AG08395 (cell line): Measurements from ENCODE around the gene MIGA1.
A peak's percentile ranks its signal among the peaks of the same experiment; 100 is the strongest.
"Not testable (repeated sequence)": the region's sequence is repeated elsewhere in the genome, so short reads cannot be mapped to it uniquely, and the experiment has no call there.

Experiments used
- DNase-seq: peaks from one replicate; pipeline ENCODE4 v3.0.0; 2012; ENCODE audit warnings: mixed read lengths, low spot score

The MIGA1 gene

GRCh38 chr1:77802026-77802425, 22.6 kb downstream of the MIGA1 start:
- no peak for DNase-seq

- no peak for DNase-seq
These were observed 23.9 kb downstream of the MIGA1 start for GRCh38 chr1:77803371-77803770.

- DNase-seq: not testable (repeated sequence)
These were observed 30.5 kb downstream of the MIGA1 start for GRCh38 chr1:77809787-77810462.

- not testable (repeated sequence) for DNase-seq
These were observed 32.1 kb downstream of the MIGA1 start for GRCh38 chr1:77811589-77811988.

- DNase-seq: no peak
These were observed 38.1 kb downstream of the MIGA1 start for GRCh38 chr1:77817368-77818209.

GRCh38 chr1:77820121-77820520, 40.7 kb downstream of the MIGA1 start:
- DNase-seq: no peak

- peak; percentile 29 for DNase-seq
These were observed 44.6 kb downstream of the MIGA1 start for GRCh38 chr1:77824079-77824478.

- no peak for DNase-seq
These were observed 45.2 kb downstream of the MIGA1 start for GRCh38 chr1:77824694-77825093.

- DNase-seq: peak; percentile 21
These were observed 45.8 kb downstream of the MIGA1 start for GRCh38 chr1:77825131-77825709.

GRCh38 chr1:77826851-77827250, 47.4 kb downstream of the MIGA1 start:
- not testable (repeated sequence) for DNase-seq

GRCh38 chr1:77828098-77828497, 48.6 kb downstream of the MIGA1 start:
- DNase-seq: no peak

- DNase-seq: no peak
These were observed 50.4 kb downstream of the MIGA1 start for GRCh38 chr1:77829851-77830250.

GRCh38 chr1:77830946-77831345, 51.5 kb downstream of the MIGA1 start:
- no peak for DNase-seq

- no peak for DNase-seq
These were observed 52.1 kb downstream of the MIGA1 start for GRCh38 chr1:77831566-77831965.

GRCh38 chr1:77831976-77832711, 52.7 kb downstream of the MIGA1 start:
- DNase-seq: peak; percentile 24

GRCh38 chr1:77832901-77833300, 53.5 kb downstream of the MIGA1 start:
- DNase-seq: peak; percentile 66

GRCh38 chr1:77833521-77834100, 54.2 kb downstream of the MIGA1 start:
- DNase-seq: no peak

GRCh38 chr1:77834771-77835334, 55.4 kb downstream of the MIGA1 start:
- DNase-seq: peak; percentile 33

- DNase-seq: no peak
These were observed 62.1 kb downstream of the MIGA1 start for GRCh38 chr1:77841574-77841973.

GRCh38 chr1:77845951-77846350, 66.5 kb downstream of the MIGA1 start:
- DNase-seq: no peak

GRCh38 chr1:77846966-77847365, 67.5 kb downstream of the MIGA1 start:
- DNase-seq: no peak
